OCI-LY3 (cell line): ENCODE results near the gene RAB31.
"Not testable (repeated sequence)": the region's sequence is repeated elsewhere in the genome, so short reads cannot be mapped to it uniquely, and the experiment has no call there.

Experiments
- H2AFZ ChIP-seq: fragments of 200-600, 300-600 bp; shearing (Covaris generic); 2 replicates; pipeline ENCODE4 v1.6.0; 2014; ENCODE audit warnings: antibody characterized with exemption, low read depth, low read length
- H3K27ac ChIP-seq: fragments of 200-600, 300-600 bp; sonication (generic); 2 replicates; pipeline ENCODE4 v1.5.1; 2014; ENCODE audit warnings: mild to moderate bottlenecking, low read length, moderate library complexity, mixed read lengths
- H3K27me3 ChIP-seq: fragments of 200-600, 300-600 bp; sonication (generic); 2 replicates; pipeline ENCODE4 v1.6.1; 2014; ENCODE audit warnings: low read depth, low read length, mixed read lengths
- H3K36me3 ChIP-seq: fragments of 200-600, 300-600 bp; sonication (generic); replicated peaks from 2 replicates; pipeline ENCODE3; 2014; ENCODE audit warnings: low read depth, low read length, mixed read lengths
- H3K4me1 ChIP-seq: fragments of 300-600, 200-600 bp; sonication (generic); 2 replicates; pipeline ENCODE4 v1.6.1; 2014; ENCODE audit warnings: low read length, mixed read lengths
- H3K4me2 ChIP-seq: fragments of 200-600, 300-600 bp; sonication (generic); 2 replicates; pipeline ENCODE4 v1.6.1; 2014; ENCODE audit warnings: low read length, mixed read lengths
- H3K4me3 ChIP-seq: fragments of 300-600, 200-600 bp; sonication (generic); 2 replicates; pipeline ENCODE4 v1.5.1; 2014; ENCODE audit warnings: antibody characterized with exemption, mild to moderate bottlenecking, low read length, moderate library complexity
- H3K79me2 ChIP-seq: fragments of 300-600, 200-600 bp; shearing (Covaris generic); 2 replicates; pipeline ENCODE4 v1.6.1; 2014; ENCODE audit warnings: mild to moderate bottlenecking, low read length, mixed read lengths
- H3K9ac ChIP-seq: fragments of 300-600, 200-600 bp; shearing (Covaris generic); 2 replicates; pipeline ENCODE4 v1.6.0; 2014; ENCODE audit warnings: mild to moderate bottlenecking, low read length, moderate library complexity
- H3K9me3 ChIP-seq: fragments of 200-600, 300-600 bp; shearing (Covaris generic); 2 replicates; pipeline ENCODE4 v1.6.1; 2014; ENCODE audit warnings: low read length, mixed read lengths; ENCODE audit not compliant: insufficient read depth
- H4K20me1 ChIP-seq: fragments of 200-600, 300-600 bp; sonication (generic); 2 replicates; pipeline ENCODE4 v1.6.1; 2016; ENCODE audit warnings: low read length, mixed read lengths; ENCODE audit not compliant: insufficient read depth
- CTCF ChIP-seq: fragments of 200-600, 300-600 bp; sonication (generic); IDR thresholded peaks from 2 replicates; pipeline ENCODE4 v1.5.1; 2014; ENCODE audit warnings: antibody characterized with exemption, low read length, low read depth
- EZH2phosphoT487 ChIP-seq: fragments of 200-600 bp; shearing (Covaris generic); IDR thresholded peaks from 2 replicates; pipeline ENCODE4 v1.6.1; 2018; ENCODE audit warnings: antibody characterized with exemption, mixed run types, low read depth

Gene RAB31

DNA sequence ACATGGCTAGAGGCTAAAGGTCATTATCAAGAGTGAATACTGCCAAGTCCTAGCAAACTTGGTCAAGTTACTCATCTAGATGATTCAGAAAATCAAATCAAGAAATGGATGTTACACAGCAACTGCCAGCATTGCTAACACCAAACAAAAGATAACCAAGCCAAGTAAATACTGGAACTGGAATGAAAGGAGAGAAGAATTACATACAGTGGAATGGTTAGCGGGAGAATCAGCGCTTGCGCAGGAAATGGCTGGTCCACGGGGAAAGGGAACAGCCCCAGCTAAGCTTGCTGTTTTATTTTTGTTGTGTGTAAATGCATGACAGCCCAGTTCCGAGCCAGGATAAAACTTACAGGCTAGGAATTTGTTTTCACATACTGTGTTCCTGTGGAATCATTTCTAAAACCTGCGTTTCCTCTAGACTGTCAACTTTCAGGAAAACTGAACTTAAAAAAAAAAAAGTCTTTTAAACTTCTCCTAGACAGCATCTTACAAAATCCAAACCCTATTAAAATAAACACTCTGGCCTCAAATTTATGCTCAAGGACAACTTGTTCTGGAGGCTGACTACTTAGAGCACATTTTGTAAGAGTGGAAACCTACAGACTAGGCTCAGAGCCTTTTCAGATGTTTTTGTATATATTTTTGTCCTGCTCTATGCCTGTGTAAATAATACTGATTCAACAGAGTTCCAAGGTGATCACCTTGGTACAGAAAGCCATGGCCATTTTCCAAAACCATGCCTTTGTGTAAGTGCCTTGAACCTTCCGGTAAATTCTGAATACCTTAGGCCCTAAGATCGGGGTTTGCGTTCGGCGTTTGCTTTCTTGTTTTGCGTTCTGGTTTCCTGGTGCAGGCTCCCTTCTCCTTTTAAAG is 146.9 kb downstream of the RAB31 start:
- no peak for TF ChIP-seq CTCF
- TF ChIP-seq EZH2phosphoT487, result no peak
- H3K27me3 ChIP-seq, result 0 out of 2 replicates have a peak, but pooled peaks cover 4% of the 10 kb centered on the region
- no peak overlapping the region for H3K4me2 ChIP-seq
- no peaks in the 10 kb centered on the region for H3K4me1 ChIP-seq
- no peak overlapping the region for H3K9ac ChIP-seq
- H3K36me3 ChIP-seq, result no peaks in the 10 kb centered on the region
- H2AFZ ChIP-seq, result no peak overlapping the region
- no peaks in the 10 kb centered on the region for H3K9me3 ChIP-seq
- H3K4me3 ChIP-seq, result no peak overlapping the region
- no peak overlapping the region for H3K27ac ChIP-seq
- no peaks in the 10 kb centered on the region for H3K79me2 ChIP-seq
- H4K20me1 ChIP-seq, result no peaks in the 10 kb centered on the region

- 0 out of 2 replicates have a peak, but pooled peaks cover 4% of the 10 kb centered on the region for H3K27me3 ChIP-seq
- no peak overlapping the region for H2AFZ ChIP-seq
- no peak overlapping the region for H3K4me3 ChIP-seq
- no peak overlapping the region for H3K27ac ChIP-seq
- no peaks in the 10 kb centered on the region for H3K9me3 ChIP-seq
- no peak overlapping the region for H3K4me2 ChIP-seq
- no peak overlapping the region for H3K9ac ChIP-seq
- no peaks in the 10 kb centered on the region for H3K4me1 ChIP-seq
- no peaks in the 10 kb centered on the region for H3K79me2 ChIP-seq
- TF ChIP-seq EZH2phosphoT487, result no peak
- TF ChIP-seq CTCF, result no peak
- no peaks in the 10 kb centered on the region for H3K36me3 ChIP-seq
- no peaks in the 10 kb centered on the region for H4K20me1 ChIP-seq
Measured at GRCh38 chr18:9855681-9856080, 147.6 kb downstream of the RAB31 start.

DNA sequence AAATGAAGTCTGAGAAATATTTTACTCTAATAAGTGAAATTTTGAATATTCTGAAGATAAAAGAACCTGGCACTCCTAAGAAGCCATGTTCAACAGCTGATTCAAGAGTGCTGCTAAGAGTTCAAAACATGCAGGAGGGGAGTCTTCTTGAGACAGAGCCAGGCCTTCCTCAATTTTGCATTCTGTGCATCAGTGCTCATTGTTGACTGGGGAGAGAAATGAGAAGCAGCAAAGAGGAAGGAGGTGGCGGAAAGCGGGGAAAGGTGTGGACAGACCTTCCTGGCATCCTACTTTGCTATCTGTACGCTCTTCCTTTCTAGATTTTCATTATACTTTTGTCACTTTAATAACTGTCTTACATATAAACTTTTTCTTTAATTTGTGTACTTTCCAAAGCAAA is 148.0 kb downstream of the RAB31 start:
- Histone ChIP-seq H2AFZ (no peak overlapping the region), H4K20me1 (no peaks in the 10 kb centered on the region), H3K27ac (no peak overlapping the region), H3K27me3 (0 out of 2 replicates have a peak, but pooled peaks cover 4% of the 10 kb centered on the region), H3K79me2 (no peaks in the 10 kb centered on the region), H3K9ac (no peak overlapping the region), H3K4me1 (no peaks in the 10 kb centered on the region), H3K4me2 (no peak overlapping the region), H3K9me3 (no peaks in the 10 kb centered on the region), H3K36me3 (no peaks in the 10 kb centered on the region), H3K4me3 (no peak overlapping the region)
- no peak for TF ChIP-seq CTCF
- no peak for TF ChIP-seq EZH2phosphoT487

GRCh38 chr18:9857479-9857998 is 149.4 kb downstream of the RAB31 start:
- not testable (repeated sequence) for H3K9ac ChIP-seq, H3K9me3 ChIP-seq, H3K79me2 ChIP-seq, H2AFZ ChIP-seq, H3K27ac ChIP-seq, H3K4me3 ChIP-seq, H4K20me1 ChIP-seq, H3K27me3 ChIP-seq, H3K4me2 ChIP-seq, H3K4me1 ChIP-seq, H3K36me3 ChIP-seq
